HG03439 (cell line): ENCODE measurements around the gene RFC4.
"Not testable (repeated sequence)": the region's sequence is repeated elsewhere in the genome, so short reads cannot be mapped to it uniquely, and the experiment has no call there.

Experiments used
- ATAC-seq: cut with Tn5 transposase; IDR thresholded peaks from one replicate; pipeline ENCODE4 v1.9.1; 2021; ENCODE audit warnings: mild to moderate bottlenecking, moderate library complexity; ENCODE audit not compliant: unreplicated experiment

The RFC4 gene, protein sequence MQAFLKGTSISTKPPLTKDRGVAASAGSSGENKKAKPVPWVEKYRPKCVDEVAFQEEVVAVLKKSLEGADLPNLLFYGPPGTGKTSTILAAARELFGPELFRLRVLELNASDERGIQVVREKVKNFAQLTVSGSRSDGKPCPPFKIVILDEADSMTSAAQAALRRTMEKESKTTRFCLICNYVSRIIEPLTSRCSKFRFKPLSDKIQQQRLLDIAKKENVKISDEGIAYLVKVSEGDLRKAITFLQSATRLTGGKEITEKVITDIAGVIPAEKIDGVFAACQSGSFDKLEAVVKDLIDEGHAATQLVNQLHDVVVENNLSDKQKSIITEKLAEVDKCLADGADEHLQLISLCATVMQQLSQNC

DNA sequence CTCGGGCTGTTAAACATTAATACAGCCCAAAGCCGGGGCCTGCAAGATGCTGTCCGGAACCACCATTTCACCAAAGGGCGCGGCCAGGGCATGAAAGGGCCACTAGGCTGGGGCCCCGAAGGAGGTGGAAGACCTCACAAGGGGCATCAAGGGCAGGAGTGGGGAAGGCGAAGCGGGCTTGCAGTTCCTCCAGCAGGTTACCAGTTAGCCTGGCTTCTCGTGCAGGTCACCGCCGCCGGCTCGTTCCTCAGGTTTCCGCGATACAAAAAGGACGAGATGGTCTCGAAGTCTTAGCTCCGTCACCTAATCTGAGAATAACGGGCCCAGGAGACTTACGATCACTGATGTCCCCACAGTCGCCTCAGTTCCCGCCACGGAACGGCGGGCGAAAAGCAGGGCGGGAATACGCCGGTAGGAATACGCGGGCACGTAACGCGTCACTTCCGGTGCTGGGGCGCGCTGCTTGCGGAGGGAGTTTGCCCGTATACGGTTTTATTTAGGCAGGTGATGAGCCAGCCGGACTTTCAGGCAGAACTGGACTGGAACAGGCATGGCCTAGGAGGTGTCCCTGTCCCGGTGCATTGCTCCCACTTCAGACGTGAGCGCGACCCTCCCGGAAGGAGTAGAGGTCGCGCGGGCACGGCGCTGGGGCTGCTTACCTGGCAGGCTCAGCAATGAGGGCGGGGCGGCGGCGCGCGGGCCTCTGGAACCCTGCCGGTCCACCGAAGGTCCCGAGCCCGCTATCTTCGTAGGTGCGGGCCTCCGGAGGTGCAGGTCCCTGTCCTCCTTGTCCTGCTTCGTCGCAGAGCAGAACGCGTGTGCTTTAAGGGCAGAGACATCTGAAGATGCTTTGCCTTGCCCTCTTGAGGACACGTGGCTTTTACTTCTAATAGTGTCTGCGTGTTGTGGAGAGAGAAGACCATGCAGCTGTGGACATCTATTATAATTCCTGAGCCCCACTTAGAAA is at the start of gene RFC4:
TSS of gene RFC4 (minus strand) at position 394 of the 967 bp plus-strand sequence. CDS start 1,769 bp downstream, outside the sequence.
- peak; percentile 95 for ATAC-seq

DNA sequence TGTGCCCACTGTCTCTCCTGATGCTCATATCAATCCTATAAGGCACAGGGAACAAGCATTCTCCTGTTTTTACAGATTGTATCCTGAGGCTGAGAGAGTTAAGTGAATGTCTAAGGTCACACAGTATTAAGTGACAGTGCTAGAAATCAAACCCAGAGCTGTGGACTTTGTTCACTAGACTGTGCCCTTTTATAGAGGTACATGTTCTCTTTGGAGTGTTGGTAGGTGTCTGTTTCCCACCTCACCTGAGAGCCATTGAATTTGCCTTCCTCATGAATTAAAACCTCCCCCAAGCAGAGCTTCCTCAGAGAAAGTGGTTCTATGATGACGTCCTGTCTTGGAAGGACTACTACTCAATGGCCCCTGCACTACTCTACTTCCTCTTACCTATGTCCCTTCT is 48.7 kb upstream of the RFC4 start:
- no peak for ATAC-seq

DNA sequence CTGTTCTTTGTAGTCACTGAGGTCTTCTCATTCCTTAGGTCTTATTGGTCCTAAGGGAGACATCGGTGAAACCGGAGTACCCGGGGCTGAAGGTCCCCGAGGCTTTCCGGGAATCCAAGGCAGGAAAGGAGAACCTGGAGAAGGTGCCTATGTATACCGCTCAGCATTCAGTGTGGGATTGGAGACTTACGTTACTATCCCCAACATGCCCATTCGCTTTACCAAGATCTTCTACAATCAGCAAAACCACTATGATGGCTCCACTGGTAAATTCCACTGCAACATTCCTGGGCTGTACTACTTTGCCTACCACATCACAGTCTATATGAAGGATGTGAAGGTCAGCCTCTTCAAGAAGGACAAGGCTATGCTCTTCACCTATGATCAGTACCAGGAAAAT is 47.9 kb upstream of the RFC4 start:
- ATAC-seq, result no peak

DNA sequence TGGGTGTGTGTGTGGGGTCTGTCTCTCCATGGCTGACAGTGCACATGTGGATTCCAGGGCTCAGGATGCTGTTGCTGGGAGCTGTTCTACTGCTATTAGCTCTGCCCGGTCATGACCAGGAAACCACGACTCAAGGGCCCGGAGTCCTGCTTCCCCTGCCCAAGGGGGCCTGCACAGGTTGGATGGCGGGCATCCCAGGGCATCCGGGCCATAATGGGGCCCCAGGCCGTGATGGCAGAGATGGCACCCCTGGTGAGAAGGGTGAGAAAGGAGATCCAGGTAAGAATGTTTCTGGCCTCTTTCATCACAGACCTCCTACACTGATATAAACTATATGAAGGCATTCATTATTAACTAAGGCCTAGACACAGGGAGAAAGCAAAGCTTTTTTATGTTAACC is 46.7 kb upstream of the RFC4 start:
- no peak for ATAC-seq

DNA sequence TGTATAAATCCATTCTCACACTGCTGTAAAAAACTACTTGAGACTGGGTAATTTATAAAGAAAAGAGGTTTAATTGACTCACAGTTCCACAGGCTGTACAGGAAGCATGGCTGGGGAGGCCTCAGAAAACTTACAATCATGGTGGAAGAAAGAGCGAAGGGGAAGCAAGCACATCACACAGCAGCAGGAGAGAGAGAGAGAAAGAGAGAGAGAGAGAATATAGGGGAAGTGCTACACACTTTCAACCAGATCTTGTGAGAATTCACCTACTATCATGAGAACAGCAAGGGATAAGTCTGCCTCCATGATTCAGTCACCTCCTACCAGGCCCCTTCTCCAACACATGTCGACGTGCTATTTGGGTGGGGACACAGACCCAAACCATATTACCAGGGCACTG is 45.6 kb upstream of the RFC4 start:
- not testable (repeated sequence) for ATAC-seq

DNA sequence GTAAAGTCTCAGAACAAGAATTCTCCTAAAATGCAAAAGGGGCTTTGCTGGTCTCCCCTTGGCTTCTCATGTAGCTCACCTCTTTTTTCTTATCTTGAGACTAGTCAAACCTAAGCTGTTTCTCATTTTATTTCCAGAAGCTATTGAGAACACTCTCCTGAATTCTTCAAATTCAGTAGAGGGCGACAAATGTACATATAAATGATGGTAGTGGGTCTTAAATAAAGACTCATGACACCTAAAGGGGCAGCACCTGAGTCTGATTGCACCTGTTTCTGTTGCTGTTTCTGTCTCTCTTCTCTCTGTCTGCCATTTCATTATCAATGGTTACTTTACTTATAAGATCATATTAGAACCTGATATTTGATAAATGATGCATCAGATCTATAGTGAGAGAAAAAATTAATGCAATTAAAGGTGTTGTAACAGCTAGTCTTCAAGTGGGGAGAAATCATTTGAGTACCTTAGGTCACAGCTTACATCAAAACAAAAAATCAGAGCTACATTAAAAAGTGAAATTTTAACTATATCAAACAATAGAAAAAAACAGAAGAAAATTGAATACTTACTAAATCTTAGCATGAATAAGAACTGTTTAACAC is 43.2 kb upstream of the RFC4 start:
- ATAC-seq, result no peak

DNA sequence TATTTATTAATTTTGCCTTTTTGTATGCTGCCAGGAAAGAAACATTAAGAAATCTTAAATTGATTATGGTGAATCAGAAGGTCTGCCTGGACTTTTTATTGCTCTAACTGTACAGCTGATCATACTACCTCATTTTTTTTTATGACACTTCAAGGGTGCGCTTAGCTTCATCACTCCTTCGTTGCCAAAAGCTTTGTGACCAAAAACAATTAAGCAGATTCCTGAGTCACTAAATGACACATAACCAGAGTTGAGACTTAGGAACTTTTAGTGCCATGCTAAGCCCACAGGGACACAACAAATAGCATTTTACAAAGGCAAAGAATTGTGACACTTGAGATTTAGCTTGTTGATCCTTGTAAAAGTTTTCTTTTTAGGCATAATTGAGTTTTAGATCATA is 41.2 kb upstream of the RFC4 start:
- ATAC-seq, result no peak

DNA sequence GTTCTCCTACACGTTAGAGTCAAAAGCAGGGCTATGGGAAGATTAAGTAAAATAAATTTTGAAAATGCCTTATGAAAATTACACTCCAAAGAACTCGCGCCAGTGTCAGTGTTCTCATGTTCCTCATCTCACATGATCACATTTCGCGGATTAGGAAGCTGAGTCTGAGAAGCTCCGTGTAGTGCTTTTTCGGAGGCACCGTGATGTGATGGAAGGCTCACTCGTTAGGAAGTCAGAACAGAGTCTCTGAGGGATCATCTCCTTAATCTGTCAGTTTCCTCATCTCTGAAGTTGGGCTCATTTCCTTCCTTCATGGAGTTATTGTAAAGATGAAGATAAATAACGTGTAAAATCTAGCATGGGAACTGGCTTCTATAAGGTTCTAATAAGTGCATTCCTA is 39.5 kb upstream of the RFC4 start:
- ATAC-seq, result no peak

DNA sequence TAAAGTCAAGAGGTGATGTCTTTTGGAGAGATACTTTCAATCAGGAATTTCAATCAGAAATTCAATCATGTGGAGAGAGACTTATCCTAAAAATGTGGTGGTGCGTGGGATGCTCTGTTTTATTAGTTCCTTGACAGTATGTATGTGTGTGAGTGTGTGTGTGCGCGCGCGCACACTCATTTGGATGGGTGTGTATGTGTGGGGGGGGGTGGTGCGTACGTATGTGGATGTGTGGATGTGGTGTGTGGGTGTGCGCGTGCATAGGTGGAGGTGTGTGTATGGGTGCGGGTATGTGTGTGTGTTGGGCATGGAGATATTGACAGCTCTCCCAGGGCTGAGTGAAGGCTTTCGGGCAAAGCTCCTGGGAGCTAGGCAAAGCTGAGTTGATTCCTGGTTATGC is 38.6 kb upstream of the RFC4 start:
- no peak for ATAC-seq

DNA sequence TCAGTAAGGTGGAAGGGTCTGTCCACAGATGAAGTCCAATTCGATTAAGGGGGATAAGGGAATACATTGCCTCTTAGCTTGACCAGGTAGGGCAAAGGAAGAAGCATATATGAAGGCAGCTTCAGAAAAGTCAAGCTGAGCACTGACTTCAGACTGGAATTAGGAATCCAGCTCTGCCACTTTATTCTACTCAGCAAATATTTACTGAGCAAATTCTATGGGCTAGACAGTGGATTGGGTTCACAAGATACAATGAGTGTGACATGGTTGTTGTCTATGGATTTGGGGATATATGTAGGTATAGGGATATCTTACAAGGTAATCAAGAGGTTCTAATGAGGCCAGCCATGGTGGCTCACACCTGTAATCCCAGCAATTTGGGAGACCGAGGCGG is 36.8 kb upstream of the RFC4 start:
- ATAC-seq, result no peak

DNA sequence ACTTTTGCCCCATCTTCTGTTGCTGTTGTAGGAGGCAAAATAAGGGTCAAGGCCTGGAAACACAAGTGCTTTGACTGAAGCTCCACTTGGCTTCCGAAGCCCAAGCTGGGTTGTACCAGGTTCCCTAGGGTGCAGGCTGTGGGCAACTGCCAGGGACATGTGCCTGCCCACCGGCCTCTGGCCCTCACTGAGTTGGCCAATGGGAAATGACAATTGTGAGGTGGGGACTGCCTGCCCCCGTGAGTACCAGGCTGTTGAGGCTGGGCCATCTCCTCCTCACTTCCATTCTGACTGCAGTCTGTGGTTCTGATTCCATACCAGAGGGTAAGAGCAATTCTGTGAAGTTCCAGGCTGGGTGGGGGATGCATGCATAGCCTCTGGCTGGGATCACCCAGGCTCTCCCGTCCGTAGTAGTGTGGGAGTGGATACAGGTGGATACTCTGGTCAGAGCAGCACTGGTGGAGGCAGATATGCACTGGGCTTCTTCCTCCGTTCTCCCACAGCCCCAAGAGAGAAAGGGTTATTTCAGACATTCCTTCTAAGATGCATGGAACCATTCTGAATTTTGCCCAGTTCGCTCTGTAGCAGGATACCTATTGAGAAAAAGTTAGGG is 36.2 kb upstream of the RFC4 start, which contains the start of gene ADIPOQ:
TSS of gene ADIPOQ (plus strand) at position 285 of the 613 bp plus-strand sequence. CDS start 10,349 bp downstream, outside the sequence.
- ATAC-seq, result no peak

DNA sequence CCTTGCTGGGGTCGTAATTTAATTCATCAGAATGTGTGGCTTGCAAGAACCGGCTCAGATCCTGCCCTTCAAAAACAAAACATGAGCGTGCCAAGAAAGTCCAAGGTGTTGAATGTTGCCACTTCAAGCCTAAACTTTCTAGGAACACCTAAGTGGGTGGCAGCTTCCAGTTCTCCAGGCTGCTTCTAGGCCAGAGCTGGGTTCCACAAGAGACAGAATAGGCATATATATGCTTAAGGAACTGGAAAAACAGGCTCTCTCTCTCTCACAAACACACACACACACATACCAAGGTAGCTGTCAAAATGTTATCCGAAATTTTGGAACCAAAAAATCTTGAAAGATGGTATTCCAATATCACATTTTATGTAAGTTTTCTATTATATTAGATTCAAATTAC is 35.3 kb upstream of the RFC4 start:
- no peak for ATAC-seq

DNA sequence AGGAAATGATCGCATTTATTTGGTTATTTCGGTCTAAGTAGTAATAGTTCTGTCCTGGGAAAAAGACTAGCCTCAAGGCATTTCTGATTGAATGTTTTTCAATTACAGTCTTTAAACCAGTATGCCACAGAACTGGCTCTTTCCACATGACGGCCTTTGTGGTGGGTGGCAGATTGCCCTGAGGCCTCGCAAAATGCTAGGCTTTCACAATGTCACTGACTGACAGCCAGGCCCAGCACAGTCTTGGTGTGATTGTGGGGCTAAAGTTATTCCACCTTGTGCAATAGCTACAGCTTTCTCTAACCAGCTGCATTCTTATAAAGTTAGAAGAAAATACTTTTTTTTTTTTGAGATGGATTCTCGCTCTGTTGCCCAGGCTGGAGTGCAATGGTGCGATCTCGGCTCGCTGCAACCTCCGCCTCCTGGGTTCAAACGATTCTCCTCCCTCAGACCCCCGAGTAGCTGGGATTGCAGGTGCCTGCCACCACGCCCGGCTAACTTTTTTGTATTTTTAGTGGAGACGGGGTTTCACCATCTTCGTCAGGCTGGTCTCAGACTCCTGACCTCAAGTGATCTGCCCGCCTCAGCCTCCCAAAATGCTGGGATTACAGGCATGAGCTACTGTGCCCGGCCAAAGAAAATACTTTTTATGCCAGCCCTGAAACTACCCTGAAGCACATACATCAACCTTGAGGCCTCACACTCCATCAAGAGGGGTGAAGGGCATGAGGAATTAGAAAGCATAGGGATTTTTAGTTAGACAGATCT is 33.8 kb upstream of the RFC4 start:
- no peak for ATAC-seq

DNA sequence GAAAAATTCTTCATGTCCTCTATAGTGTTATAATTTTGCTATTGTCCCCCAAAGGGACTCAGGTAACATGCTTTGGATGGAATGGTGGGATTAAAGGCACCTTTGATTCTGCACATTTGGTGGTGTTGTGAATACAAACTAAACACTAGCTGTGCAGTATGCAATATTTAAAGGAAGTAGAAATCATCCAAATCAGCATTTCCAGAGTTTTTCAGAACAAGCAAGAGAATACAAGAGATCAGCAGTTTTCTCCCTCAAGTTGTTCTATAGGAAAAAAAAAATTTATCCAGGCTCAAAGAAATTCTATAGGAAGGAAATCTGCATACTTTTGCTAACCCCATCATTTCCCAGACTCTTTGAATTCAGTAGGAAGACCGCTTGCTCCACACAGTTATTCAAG is 26.0 kb upstream of the RFC4 start:
- ATAC-seq, result no peak

DNA sequence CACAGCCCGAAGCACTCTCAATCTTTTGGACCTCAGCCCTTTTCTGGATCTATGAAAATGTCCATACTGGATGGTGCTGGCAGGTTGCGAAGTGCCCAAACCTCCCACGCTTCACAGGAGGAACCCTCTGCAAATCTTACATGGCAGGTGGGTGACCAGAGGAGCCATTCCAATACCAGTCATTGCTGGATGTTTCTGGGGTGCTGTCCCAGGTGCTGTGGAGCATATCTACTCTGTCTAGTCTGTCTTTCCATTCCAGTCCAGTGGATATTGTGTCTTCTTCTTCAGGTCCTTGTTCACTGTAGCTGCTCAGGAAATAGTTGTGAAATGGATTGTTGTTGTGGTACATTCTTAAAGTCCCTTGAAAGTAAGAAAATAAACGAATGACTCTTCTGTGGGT is 25.5 kb upstream of the RFC4 start:
- ATAC-seq, result no peak

DNA sequence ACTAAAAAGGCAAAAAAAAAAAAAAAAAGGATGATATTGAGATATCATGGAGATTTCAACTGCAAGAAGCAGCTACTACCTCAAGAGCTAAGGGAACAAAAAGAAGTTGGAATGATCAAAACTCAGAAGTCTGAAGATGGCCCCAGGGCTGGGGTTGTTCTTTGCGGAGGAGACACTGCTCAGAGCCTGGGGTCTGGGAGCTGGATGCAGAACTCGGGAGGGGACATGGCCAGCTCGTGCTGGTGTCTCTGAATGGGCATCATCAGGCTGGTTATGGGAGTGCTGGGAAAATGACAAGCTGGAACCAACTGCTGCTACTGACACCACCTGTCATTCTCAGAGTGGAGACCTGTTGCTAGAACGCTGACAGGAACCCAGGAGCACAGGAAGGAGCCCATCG is 22.1 kb upstream of the RFC4 start:
- ATAC-seq, result no peak

DNA sequence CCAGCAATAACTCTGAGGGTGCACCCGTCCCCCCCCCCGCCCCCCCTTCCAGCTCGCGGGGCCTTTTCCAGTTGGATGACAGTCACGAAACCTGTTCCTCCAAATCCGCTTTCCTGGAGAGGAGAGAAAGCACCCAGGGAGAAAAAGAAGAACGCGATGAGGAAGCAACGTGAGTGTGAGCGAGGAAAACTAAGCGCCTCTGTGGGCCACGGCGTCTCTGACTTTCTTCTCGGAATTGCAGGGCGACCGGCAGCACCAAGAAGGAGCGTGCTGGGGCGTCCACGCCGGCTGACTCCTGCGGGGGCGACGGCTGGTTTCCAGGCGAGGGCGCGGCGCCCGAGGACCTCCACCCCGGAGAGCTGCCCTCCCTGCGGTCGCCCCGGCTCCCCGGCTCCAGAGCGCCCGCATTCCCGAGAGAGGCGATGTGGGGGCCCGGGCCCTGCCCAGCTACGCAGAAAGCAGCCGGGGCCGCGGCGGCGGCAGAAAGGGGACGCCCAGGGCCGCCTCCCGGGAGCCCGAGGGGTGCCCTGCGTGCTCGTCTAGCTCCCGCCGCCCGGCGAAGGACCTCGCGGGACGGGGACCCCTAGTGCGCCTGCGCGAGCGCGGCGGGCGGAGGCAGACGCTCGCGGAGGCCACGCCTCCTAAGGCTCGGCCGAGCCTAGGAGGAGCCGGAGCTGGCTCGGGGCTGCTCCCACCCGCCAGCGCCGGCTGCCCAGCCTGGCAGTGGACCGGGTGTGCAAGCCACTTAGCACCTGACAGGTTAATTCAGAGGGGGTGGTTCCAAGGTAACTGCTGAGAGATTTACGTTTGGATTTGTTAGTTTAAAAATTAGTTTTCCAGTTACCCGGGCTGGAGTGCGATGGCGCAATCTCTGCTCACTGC is 20.9 kb upstream of the RFC4 start:
- peak; percentile 88 for ATAC-seq

DNA sequence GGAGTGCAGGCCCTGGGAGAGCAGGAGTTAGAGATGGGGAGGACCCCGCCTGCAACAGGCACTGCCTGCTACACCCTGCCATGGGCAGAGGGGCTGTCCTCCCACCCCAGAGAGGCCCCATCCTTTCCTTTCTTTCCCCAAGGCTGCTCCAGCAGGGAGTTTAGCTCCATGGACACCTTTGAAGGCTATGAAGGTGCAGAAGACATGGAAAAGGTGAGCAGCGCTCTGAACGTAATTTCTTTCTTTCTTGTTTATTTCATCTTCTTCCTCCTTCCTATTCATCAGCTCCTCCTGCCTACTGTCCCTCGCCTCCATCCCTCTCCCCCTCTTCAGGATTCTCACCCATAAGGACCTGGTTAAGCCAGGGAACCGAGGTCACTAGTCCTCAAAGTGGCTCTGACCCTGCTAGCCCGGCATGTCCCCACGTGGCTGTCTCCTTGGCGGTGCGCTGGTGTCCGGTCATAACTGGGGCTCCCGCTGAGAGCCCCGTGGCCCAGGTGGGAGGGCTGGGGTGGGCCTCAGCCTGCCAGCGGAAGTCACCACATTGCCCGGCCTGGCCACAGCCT is 20.2 kb upstream of the RFC4 start:
- no peak for ATAC-seq

DNA sequence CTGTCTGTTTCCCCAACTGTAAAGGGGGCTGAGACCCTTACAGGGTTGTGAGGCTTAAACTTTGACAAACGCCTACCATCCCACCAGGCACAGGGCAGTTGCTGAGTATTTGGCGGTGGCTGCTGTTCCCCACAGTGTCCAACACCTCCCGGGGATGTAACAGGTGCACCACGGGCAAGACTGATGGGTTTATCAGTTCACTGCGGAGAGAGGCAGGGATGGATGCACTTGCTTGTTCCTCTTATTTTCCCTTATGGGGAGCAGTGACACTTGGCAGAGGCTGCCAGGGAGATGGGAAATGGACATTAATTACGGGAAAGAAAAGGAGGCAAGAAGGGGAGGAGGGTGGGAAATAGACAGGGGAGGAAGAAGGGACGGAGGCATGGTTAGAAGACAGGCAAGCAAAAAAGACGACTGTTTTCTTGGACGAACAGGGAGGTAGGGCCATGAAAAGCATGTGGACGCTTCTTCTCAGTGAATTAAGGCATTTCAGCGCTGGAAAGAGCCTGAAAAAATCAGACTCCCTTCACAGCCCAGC is 19.7 kb upstream of the RFC4 start:
- ATAC-seq, result no peak
